Activated T-helper 2 cell treated with anti-CD3 and anti-CD28 coated beads, Interferon-gamma antibody, Interleukin-2, Interleukin-4, amounts not matched to agents 10 μg/mL and 5 μg/mL and 100 μg/mL, durations not matched to agents 14 hours and 24 hours and 36 hours (primary cell): ENCODE measurements around the gene MRPL46. TPM values are rescaled to one million over a fixed set of nuclear protein-coding genes. Genes with fewer than 3 reads are reported as not detected.
"Not testable (repeated sequence)": the region's sequence is repeated elsewhere in the genome, so short reads cannot be mapped to it uniquely, and the experiment has no call there.

Experiments
- DNase-seq: peaks from one replicate; pipeline ENCODE4 v3.0.0; 2021; ENCODE audit warnings: low spot score
- H3K27ac Mint-ChIP-seq: one replicate; pipeline ENCODE4 v1.8.0; 2021; ENCODE audit warnings: mixed read lengths
- H3K27me3 Mint-ChIP-seq: one replicate; pipeline ENCODE4 v1.8.0; 2021; ENCODE audit warnings: low read depth, mixed read lengths
- H3K36me3 Mint-ChIP-seq: one replicate; pipeline ENCODE4 v1.8.0; 2021; ENCODE audit warnings: low read depth, mixed read lengths
- H3K4me1 Mint-ChIP-seq: one replicate; pipeline ENCODE4 v1.8.0; 2021; ENCODE audit warnings: low read depth, mixed read lengths
- H3K4me3 Mint-ChIP-seq: one replicate; pipeline ENCODE4 v1.8.0; 2021; ENCODE audit warnings: low read depth, mild to moderate bottlenecking, moderate library complexity, mixed read lengths
- H3K9me3 Mint-ChIP-seq: one replicate; pipeline ENCODE4 v1.8.0; 2021; ENCODE audit warnings: mixed read lengths
- intact Hi-C: fragments of 100-400 bp; cut with micrococcal nuclease; formaldehyde crosslinking; loops from one replicate; pipeline ENCODE4 v1.15.1; 2023
- total RNA-seq: library from RNA; stranded (reverse); gene quantifications from 2 replicates; pipeline ENCODE4 v1.2.3, GENCODE V29; 2022

Gene MRPL46
- total RNA-seq, 1 donor from 2014 or later = 42.4 TPM

GRCh38 chr15:88473661-88474293 lies 6.6 kb upstream of the MRPL46 start:
- DNase-seq, H3K4me3 Mint-ChIP-seq, H3K27ac Mint-ChIP-seq, H3K27me3 Mint-ChIP-seq, H3K9me3 Mint-ChIP-seq, intact Hi-C loops, H3K4me1 Mint-ChIP-seq: not testable (repeated sequence)
- H3K36me3 Mint-ChIP-seq = peaks cover 55% of the 10 kb centered on the region

- H3K27me3 Mint-ChIP-seq = no peaks in the 10 kb centered on the region
- peak overlapping the region; percentile 16 for H3K27ac Mint-ChIP-seq
- no peak for DNase-seq
- no peaks in the 10 kb centered on the region for H3K9me3 Mint-ChIP-seq
- peaks cover 9% of the 10 kb centered on the region for H3K4me1 Mint-ChIP-seq
- H3K4me3 Mint-ChIP-seq = no peak overlapping the region
- H3K36me3 Mint-ChIP-seq = peaks cover 47% of the 10 kb centered on the region
- intact Hi-C loops = no loop called here
These were observed 5.0 kb upstream of the MRPL46 start for GRCh38 chr15:88472225-88472624.

GRCh38 chr15:88470625-88471372 lies 3.6 kb upstream of the MRPL46 start:
- peaks cover 19% of the 10 kb centered on the region for H3K4me1 Mint-ChIP-seq
- no peak overlapping the region for H3K4me3 Mint-ChIP-seq
- peaks cover 36% of the 10 kb centered on the region for H3K36me3 Mint-ChIP-seq
- no peak for DNase-seq
- no peaks in the 10 kb centered on the region for H3K9me3 Mint-ChIP-seq
- intact Hi-C loops = no loop called here
- H3K27ac Mint-ChIP-seq = no peak overlapping the region
- no peaks in the 10 kb centered on the region for H3K27me3 Mint-ChIP-seq

- H3K9me3 Mint-ChIP-seq = no peaks in the 10 kb centered on the region
- intact Hi-C loops = loop anchor here (5.0 kb wide), 1 partner anchor 1817 kb away; no protein-coding TSS in a partner anchor
- H3K4me1 Mint-ChIP-seq = peaks cover 25% of the 10 kb centered on the region
- no peaks in the 10 kb centered on the region for H3K27me3 Mint-ChIP-seq
- DNase-seq = no peak
- H3K27ac Mint-ChIP-seq = no peak overlapping the region
- H3K36me3 Mint-ChIP-seq = peaks cover 36% of the 10 kb centered on the region
- no peak overlapping the region for H3K4me3 Mint-ChIP-seq
These were observed 2.1 kb upstream of the MRPL46 start for GRCh38 chr15:88469321-88469720.

- not testable (repeated sequence) for H3K27ac Mint-ChIP-seq, H3K27me3 Mint-ChIP-seq, DNase-seq, H3K9me3 Mint-ChIP-seq
- intact Hi-C loops = loop anchor here (5.0 kb wide), 1 partner anchor 1816 kb away; no protein-coding TSS in a partner anchor
- peak overlapping the region; percentile 96 for H3K4me3 Mint-ChIP-seq
- peaks cover 25% of the 10 kb centered on the region for H3K4me1 Mint-ChIP-seq
- peaks cover 42% of the 10 kb centered on the region for H3K36me3 Mint-ChIP-seq
These were observed 1.5 kb upstream of the MRPL46 start for GRCh38 chr15:88468721-88469120.

- H3K4me1 Mint-ChIP-seq = peaks cover 27% of the 10 kb centered on the region
- H3K36me3 Mint-ChIP-seq = peaks cover 44% of the 10 kb centered on the region
- peak overlapping the region; percentile 94 for H3K27ac Mint-ChIP-seq
- intact Hi-C loops = loop anchor here (1.0 to 5.0 kb wide), 4 partner anchors 78 to 1816 kb away; partner anchors contain the start of gene DET1
- H3K4me3 Mint-ChIP-seq = peak overlapping the region; percentile 96
- peak; percentile 13 for DNase-seq
- no peaks in the 10 kb centered on the region for H3K9me3 Mint-ChIP-seq
- no peaks in the 10 kb centered on the region for H3K27me3 Mint-ChIP-seq
These were observed 844 bp upstream of the MRPL46 start for GRCh38 chr15:88467935-88468528.

GRCh38 chr15:88465633-88466224 lies 1.5 kb downstream of the MRPL46 start:
- Mint-ChIP-seq H3K36me3 (peaks cover 43% of the 10 kb centered on the region), H3K9me3 (no peaks in the 10 kb centered on the region), H3K4me3 (peak overlapping the region; percentile 96), H3K27me3 (no peaks in the 10 kb centered on the region), H3K4me1 (peaks cover 23% of the 10 kb centered on the region), H3K27ac (peak overlapping the region; percentile 94)
- intact Hi-C loops = loop anchor here (1.0 to 5.0 kb wide), 3 partner anchors 45 to 1813 kb away; no protein-coding TSS in a partner anchor
- DNase-seq = no peak

- DNase-seq = no peak
- H3K9me3 Mint-ChIP-seq = no peaks in the 10 kb centered on the region
- peaks cover 60% of the 10 kb centered on the region for H3K36me3 Mint-ChIP-seq
- no peak overlapping the region for H3K27ac Mint-ChIP-seq
- H3K4me1 Mint-ChIP-seq = peaks cover 23% of the 10 kb centered on the region
- no peaks in the 10 kb centered on the region for H3K27me3 Mint-ChIP-seq
- no peak overlapping the region for H3K4me3 Mint-ChIP-seq
- intact Hi-C loops = no loop called here
These were observed 3.2 kb downstream of the MRPL46 start for GRCh38 chr15:88463870-88464532.

- Mint-ChIP-seq H3K4me1 (peaks cover 1% of the 10 kb centered on the region), H3K9me3 (no peaks in the 10 kb centered on the region), H3K4me3 (no peak overlapping the region), H3K27me3 (no peaks in the 10 kb centered on the region), H3K27ac (no peak overlapping the region), H3K36me3 (peaks cover 27% of the 10 kb centered on the region)
- no peak for DNase-seq
- intact Hi-C loops = no loop called here
These were observed 10.5 kb downstream of the MRPL46 start for GRCh38 chr15:88456733-88457132.

- H3K27ac Mint-ChIP-seq = no peak overlapping the region
- H3K36me3 Mint-ChIP-seq = peaks cover 15% of the 10 kb centered on the region
- intact Hi-C loops = loop anchor here (5.0 kb wide), 2 partner anchors 183 to 208 kb away; no protein-coding TSS in a partner anchor
- H3K27me3 Mint-ChIP-seq = no peaks in the 10 kb centered on the region
- H3K4me1 Mint-ChIP-seq = peaks cover 2% of the 10 kb centered on the region
- H3K4me3 Mint-ChIP-seq = no peak overlapping the region
- no peaks in the 10 kb centered on the region for H3K9me3 Mint-ChIP-seq
- DNase-seq = no peak
These were observed 12.0 kb downstream of the MRPL46 start for GRCh38 chr15:88454867-88455810.

GRCh38 chr15:88454236-88454635 lies 13.0 kb downstream of the MRPL46 start:
- Mint-ChIP-seq H3K4me1 (peaks cover 5% of the 10 kb centered on the region), H3K4me3 (no peak overlapping the region), H3K9me3 (no peaks in the 10 kb centered on the region), H3K27me3 (no peaks in the 10 kb centered on the region), H3K27ac (no peak overlapping the region), H3K36me3 (peaks cover 6% of the 10 kb centered on the region)
- intact Hi-C loops = loop anchor here (5.0 kb wide), 2 partner anchors 182 to 207 kb away; no protein-coding TSS in a partner anchor
- no peak for DNase-seq
